AG04449 (cell line): ENCODE measurements around the gene SNAP47.

Source experiments
- CTCF ChIA-PET: fragments of 350-600 bp; formaldehyde crosslinking; extraction: SDS; loops from one replicate; lab custom pipeline; 2021; ENCODE audit warnings: antibody characterized with exemption; lab: Yijun Ruan, JAX
- POLR2A ChIA-PET: fragments of 400-600, 350-600 bp; formaldehyde crosslinking; extraction: SDS; loops from one replicate; lab custom pipeline; 2020; ENCODE audit warnings: antibody characterized with exemption, inconsistent platforms; lab: Yijun Ruan, JAX
- DNase-seq: peaks from one replicate; pipeline ENCODE4 v3.0.0-alpha.2; 2010; ENCODE audit warnings: low read depth, low spot score
- H3K4me3 ChIP-seq: 2 replicates; pipeline ENCODE4 v1.5.1; 2011; ENCODE audit warnings: low read depth, mild to moderate bottlenecking, control low read depth, low read length
- CTCF ChIP-seq: IDR thresholded peaks from one replicate; pipeline ENCODE4 v1.5.1; 2011; ENCODE audit warnings: mild to moderate bottlenecking, moderate library complexity, low read length, control low read depth, inconsistent platforms; ENCODE audit not compliant: insufficient read depth; ENCODE audit errors: missing control alignments

Gene SNAP47

GRCh38 chr1:227712648-227713047 is 22.6 kb upstream of the SNAP47 start:
- no peak overlapping the region for H3K4me3 ChIP-seq
- no peak for DNase-seq
- CTCF ChIA-PET, result no interaction called here
- no peak for TF ChIP-seq CTCF
- POLR2A ChIA-PET, result no interaction called here

- DNase-seq, result no peak
- no peak overlapping the region for H3K4me3 ChIP-seq
- ChIA-PET POLR2A (no interaction called here), CTCF (interaction anchor here (0.9 kb wide), 1 partner anchor 12 kb away, joined by 3 read pairs; no protein-coding TSS in a partner anchor)
- no peak for TF ChIP-seq CTCF
Observed at GRCh38 chr1:227718932-227719331, 16.3 kb upstream of the SNAP47 start.

GRCh38 chr1:227723474-227723873 is 11.8 kb upstream of the SNAP47 start:
- CTCF ChIA-PET, result interaction anchor here (2.1 kb wide), 1 partner anchor 223 kb away, joined by 4 read pairs; no protein-coding TSS in a partner anchor

GRCh38 chr1:227725046-227725445 is 10.2 kb upstream of the SNAP47 start:
- H3K4me3 ChIP-seq, result no peak overlapping the region
- ChIA-PET CTCF (no interaction called here), POLR2A (no interaction called here)
- DNase-seq, result no peak
- TF ChIP-seq CTCF, result no peak

More at GRCh38 chr1:227723474-227723873, 11.8 kb upstream of the SNAP47 start:
- POLR2A ChIA-PET, result no interaction called here
- no peak overlapping the region for H3K4me3 ChIP-seq
- DNase-seq, result no peak
- TF ChIP-seq CTCF, result no peak

- no peak for TF ChIP-seq CTCF
- ChIA-PET CTCF (no interaction called here), POLR2A (no interaction called here)
- no peak overlapping the region for H3K4me3 ChIP-seq
- DNase-seq, result no peak
Observed at GRCh38 chr1:227726318-227726717, 8.9 kb upstream of the SNAP47 start.

GRCh38 chr1:227726924-227727599 is 8.2 kb upstream of the SNAP47 start:
- no peak overlapping the region for H3K4me3 ChIP-seq
- CTCF ChIA-PET, result interaction anchor here (0.8 kb wide), 1 partner anchor 31 kb away, joined by 3 read pairs; no protein-coding TSS in a partner anchor
- no peak for DNase-seq
- no peak for TF ChIP-seq CTCF
- POLR2A ChIA-PET, result no interaction called here
